HEK293 (cell line): ENCODE results near the gene CSAD.

Experiments
- RBAK ChIP-seq: fragments of 450-650 bp; formaldehyde crosslinking; IDR thresholded peaks from 2 replicates; pipeline ENCODE4 v1.5.1; 2016; ENCODE audit warnings: missing biosample characterization, missing genetic modification characterization
- YY1 ChIP-seq: fragments of 450-650 bp; formaldehyde crosslinking; IDR thresholded peaks from 2 replicates; pipeline ENCODE4 v1.5.1; 2018; ENCODE audit warnings: missing biosample characterization, missing genetic modification characterization
- ZBTB21 ChIP-seq: fragments of 450-650 bp; formaldehyde crosslinking; IDR thresholded peaks from 2 replicates; pipeline ENCODE4 v1.5.1; 2017; ENCODE audit warnings: missing biosample characterization, missing genetic modification characterization
- ZNF114 ChIP-seq: fragments of 450-650 bp; formaldehyde crosslinking; IDR thresholded peaks from 2 replicates; pipeline ENCODE4 v1.5.0; 2017; ENCODE audit warnings: missing biosample characterization, missing genetic modification characterization
- ZNF530 ChIP-seq: fragments of 450-650 bp; formaldehyde crosslinking; IDR thresholded peaks from 2 replicates; pipeline ENCODE4 v1.5.1; 2016; ENCODE audit warnings: low read depth, missing biosample characterization, missing genetic modification characterization
- ZNF623 ChIP-seq: fragments of 450-650 bp; formaldehyde crosslinking; IDR thresholded peaks from 2 replicates; pipeline ENCODE4 v1.5.1; 2016; ENCODE audit warnings: missing biosample characterization, missing genetic modification characterization
- ZNF768 ChIP-seq: fragments of 450-650 bp; formaldehyde crosslinking; IDR thresholded peaks from 2 replicates; pipeline ENCODE4 v1.5.1; 2018; ENCODE audit warnings: missing biosample characterization, mild to moderate bottlenecking, missing genetic modification characterization
- TF ChIP-seq, protein P1 (sequence below): fragments of 450-650 bp; formaldehyde crosslinking; IDR thresholded peaks from 2 replicates; pipeline ENCODE4 v1.5.1; 2016; ENCODE audit warnings: missing biosample characterization, missing genetic modification characterization
- TF ChIP-seq, protein P2 (sequence below): fragments of 450-650 bp; formaldehyde crosslinking; IDR thresholded peaks from 2 replicates; pipeline ENCODE4 v1.5.1; 2016; ENCODE audit warnings: missing biosample characterization, missing genetic modification characterization
- TF ChIP-seq, protein P3 (sequence below): fragments of 450-650 bp; formaldehyde crosslinking; IDR thresholded peaks from 2 replicates; pipeline ENCODE4 v1.5.1; 2016; ENCODE audit warnings: missing biosample characterization, missing genetic modification characterization

DNA sequence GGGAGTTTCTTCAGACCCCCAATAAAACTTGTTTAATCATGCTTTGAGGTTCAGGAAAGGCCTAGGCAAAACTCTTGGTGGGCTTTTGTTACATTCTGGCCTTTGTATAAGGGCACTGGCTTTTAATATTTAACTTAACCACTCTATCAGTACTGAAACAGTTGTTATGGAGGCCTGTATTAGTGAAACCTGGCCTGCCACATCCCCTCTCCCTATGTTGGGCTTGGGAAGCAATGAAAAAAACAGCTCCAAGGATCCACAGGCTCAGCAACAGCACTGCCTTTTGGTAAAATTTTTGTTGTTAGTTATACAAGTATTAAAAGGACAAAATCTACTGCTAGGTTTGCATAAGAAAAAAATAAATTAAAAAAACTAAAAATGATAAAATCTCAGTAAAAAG is 66.8 kb downstream of the CSAD start:
- TF ChIP-seq ZNF530 (tag by site-specific recombination) = no peak
- TF ChIP-seq, protein P1, sequence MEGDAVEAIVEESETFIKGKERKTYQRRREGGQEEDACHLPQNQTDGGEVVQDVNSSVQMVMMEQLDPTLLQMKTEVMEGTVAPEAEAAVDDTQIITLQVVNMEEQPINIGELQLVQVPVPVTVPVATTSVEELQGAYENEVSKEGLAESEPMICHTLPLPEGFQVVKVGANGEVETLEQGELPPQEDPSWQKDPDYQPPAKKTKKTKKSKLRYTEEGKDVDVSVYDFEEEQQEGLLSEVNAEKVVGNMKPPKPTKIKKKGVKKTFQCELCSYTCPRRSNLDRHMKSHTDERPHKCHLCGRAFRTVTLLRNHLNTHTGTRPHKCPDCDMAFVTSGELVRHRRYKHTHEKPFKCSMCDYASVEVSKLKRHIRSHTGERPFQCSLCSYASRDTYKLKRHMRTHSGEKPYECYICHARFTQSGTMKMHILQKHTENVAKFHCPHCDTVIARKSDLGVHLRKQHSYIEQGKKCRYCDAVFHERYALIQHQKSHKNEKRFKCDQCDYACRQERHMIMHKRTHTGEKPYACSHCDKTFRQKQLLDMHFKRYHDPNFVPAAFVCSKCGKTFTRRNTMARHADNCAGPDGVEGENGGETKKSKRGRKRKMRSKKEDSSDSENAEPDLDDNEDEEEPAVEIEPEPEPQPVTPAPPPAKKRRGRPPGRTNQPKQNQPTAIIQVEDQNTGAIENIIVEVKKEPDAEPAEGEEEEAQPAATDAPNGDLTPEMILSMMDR (tag by site-specific recombination) = no peak
- TF ChIP-seq ZNF114 = no peak
- TF ChIP-seq ZNF768 (tag by site-specific recombination) = no peak
- TF ChIP-seq, protein P2, sequence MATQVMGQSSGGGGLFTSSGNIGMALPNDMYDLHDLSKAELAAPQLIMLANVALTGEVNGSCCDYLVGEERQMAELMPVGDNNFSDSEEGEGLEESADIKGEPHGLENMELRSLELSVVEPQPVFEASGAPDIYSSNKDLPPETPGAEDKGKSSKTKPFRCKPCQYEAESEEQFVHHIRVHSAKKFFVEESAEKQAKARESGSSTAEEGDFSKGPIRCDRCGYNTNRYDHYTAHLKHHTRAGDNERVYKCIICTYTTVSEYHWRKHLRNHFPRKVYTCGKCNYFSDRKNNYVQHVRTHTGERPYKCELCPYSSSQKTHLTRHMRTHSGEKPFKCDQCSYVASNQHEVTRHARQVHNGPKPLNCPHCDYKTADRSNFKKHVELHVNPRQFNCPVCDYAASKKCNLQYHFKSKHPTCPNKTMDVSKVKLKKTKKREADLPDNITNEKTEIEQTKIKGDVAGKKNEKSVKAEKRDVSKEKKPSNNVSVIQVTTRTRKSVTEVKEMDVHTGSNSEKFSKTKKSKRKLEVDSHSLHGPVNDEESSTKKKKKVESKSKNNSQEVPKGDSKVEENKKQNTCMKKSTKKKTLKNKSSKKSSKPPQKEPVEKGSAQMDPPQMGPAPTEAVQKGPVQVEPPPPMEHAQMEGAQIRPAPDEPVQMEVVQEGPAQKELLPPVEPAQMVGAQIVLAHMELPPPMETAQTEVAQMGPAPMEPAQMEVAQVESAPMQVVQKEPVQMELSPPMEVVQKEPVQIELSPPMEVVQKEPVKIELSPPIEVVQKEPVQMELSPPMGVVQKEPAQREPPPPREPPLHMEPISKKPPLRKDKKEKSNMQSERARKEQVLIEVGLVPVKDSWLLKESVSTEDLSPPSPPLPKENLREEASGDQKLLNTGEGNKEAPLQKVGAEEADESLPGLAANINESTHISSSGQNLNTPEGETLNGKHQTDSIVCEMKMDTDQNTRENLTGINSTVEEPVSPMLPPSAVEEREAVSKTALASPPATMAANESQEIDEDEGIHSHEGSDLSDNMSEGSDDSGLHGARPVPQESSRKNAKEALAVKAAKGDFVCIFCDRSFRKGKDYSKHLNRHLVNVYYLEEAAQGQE (tag by site-specific recombination) = no peak
- TF ChIP-seq, protein P3, sequence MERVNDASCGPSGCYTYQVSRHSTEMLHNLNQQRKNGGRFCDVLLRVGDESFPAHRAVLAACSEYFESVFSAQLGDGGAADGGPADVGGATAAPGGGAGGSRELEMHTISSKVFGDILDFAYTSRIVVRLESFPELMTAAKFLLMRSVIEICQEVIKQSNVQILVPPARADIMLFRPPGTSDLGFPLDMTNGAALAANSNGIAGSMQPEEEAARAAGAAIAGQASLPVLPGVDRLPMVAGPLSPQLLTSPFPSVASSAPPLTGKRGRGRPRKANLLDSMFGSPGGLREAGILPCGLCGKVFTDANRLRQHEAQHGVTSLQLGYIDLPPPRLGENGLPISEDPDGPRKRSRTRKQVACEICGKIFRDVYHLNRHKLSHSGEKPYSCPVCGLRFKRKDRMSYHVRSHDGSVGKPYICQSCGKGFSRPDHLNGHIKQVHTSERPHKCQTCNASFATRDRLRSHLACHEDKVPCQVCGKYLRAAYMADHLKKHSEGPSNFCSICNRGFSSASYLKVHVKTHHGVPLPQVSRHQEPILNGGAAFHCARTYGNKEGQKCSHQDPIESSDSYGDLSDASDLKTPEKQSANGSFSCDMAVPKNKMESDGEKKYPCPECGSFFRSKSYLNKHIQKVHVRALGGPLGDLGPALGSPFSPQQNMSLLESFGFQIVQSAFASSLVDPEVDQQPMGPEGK (tag by site-specific recombination) = no peak
- no peak for TF ChIP-seq ZBTB21 (tag by site-specific recombination)
- TF ChIP-seq ZNF623 = no peak
- TF ChIP-seq RBAK = no peak
- TF ChIP-seq YY1 (tag by site-specific recombination) = no peak
